Renal pelvis (tissue), 4 donors: ENCODE results near the gene SLC16A13. TPM values are rescaled to one million over a fixed set of nuclear protein-coding genes. Genes with fewer than 3 reads are reported as not detected.
"Not testable (repeated sequence)": the region's sequence is repeated elsewhere in the genome, so short reads cannot be mapped to it uniquely, and the experiment has no call there.

ENCODE experiments used
- DNase-seq: peaks from one replicate; pipeline ENCODE4 v3.0.0-alpha.2; 2013
- polyA plus RNA-seq, 3 donors: library from polyadenylated mRNA; unstranded; fragments of 120-200 nt; gene quantifications; one replicate each; pipeline ENCODE4 v1.2.1, GENCODE V29; 2013; ENCODE audit not compliant: insufficient read length in 3 of 3

Gene SLC16A13
- polyA plus RNA-seq, 3 donors: 4.5 to 5.1 (median 4.8) TPM

- no peak for DNase-seq
Measured at GRCh38 chr17:7026471-7027115, 9.2 kb upstream of the SLC16A13 start.

- DNase-seq: no peak
Measured at GRCh38 chr17:7027335-7027734, 8.5 kb upstream of the SLC16A13 start.

GRCh38 chr17:7029096-7029495 is 6.7 kb upstream of the SLC16A13 start:
- DNase-seq: no peak

GRCh38 chr17:7029659-7030058 is 6.2 kb upstream of the SLC16A13 start:
- DNase-seq: no peak

GRCh38 chr17:7034955-7035590 is 742 bp upstream of the SLC16A13 start:
- no peak for DNase-seq

GRCh38 chr17:7038025-7038862 is 2.4 kb downstream of the SLC16A13 start:
- no peak for DNase-seq

- DNase-seq: no peak
Measured at GRCh38 chr17:7039832-7040231, 4.0 kb downstream of the SLC16A13 start.

- peak; percentile 33 for DNase-seq
Measured at GRCh38 chr17:7041607-7042500, 6.0 kb downstream of the SLC16A13 start.

GRCh38 chr17:7042501-7043181 is 6.8 kb downstream of the SLC16A13 start:
- DNase-seq: peak; percentile 14

GRCh38 chr17:7043182-7043496 is 7.3 kb downstream of the SLC16A13 start:
- no peak for DNase-seq

- DNase-seq: peak; percentile 19
Measured at GRCh38 chr17:7043497-7044198, 7.8 kb downstream of the SLC16A13 start, which contains the start of gene SLC16A11. SLC16A11 (minus strand) TSS chr17:7044092; CDS start chr17:7043513, 579 bp downstream.

GRCh38 chr17:7045492-7046126 is 9.8 kb downstream of the SLC16A13 start:
- peak; percentile 79 for DNase-seq

GRCh38 chr17:7046127-7046724 is 10.4 kb downstream of the SLC16A13 start:
- DNase-seq: peak; percentile 44

GRCh38 chr17:7046725-7047397 is 11.0 kb downstream of the SLC16A13 start:
- DNase-seq: not testable (repeated sequence)

- no peak for DNase-seq
Measured at GRCh38 chr17:7047566-7047965, 11.8 kb downstream of the SLC16A13 start.

GRCh38 chr17:7048968-7049367 is 13.2 kb downstream of the SLC16A13 start:
- DNase-seq: no peak

- not testable (repeated sequence) for DNase-seq
Measured at GRCh38 chr17:7050583-7050982, 14.8 kb downstream of the SLC16A13 start.

GRCh38 chr17:7056386-7056785 is 20.6 kb downstream of the SLC16A13 start:
- no peak for DNase-seq
